ENCODE measurements around the gene ORAI2. TPM values are rescaled to one million over a fixed set of nuclear protein-coding genes. Genes with fewer than 3 reads are reported as not detected.
A peak's percentile ranks its signal among the peaks of the same experiment; 100 is the strongest.

ORAI2 gene
- total RNA-seq, 4 donors from 2014 or later: 3.1 to 99.9 (median 11.0) TPM

- Histone ChIP-seq H3K4me1 (peaks cover 14 to 37% (median 26%) of the 10 kb centered on the region in 4 donors), H3K4me3 (no peak overlapping the region), H3K36me3 (no peaks in the 10 kb centered on the region), H3K9me3 (no peaks in the 10 kb centered on the region), H3K27me3 (no peaks in the 10 kb centered on the region), H3K27ac (no peak overlapping the region)
- in situ Hi-C loops (cut with MboI; ENCODE audit: low pct_ligation_motif_present in 1 of 4, low pct_unique_long_range_greater_than_20kb in 1 of 4, low sequenced_read_pairs in 3 of 4): loop anchor here in 1 of 4 donors (10.0 kb wide), 1 partner anchor 63 kb away; no protein-coding TSS in a partner anchor
- WGBS, 2 donors (ENCODE audit: low coverage in 1 of 2): 90% methylated on average over 13 of the region's 24 CpGs; no CpG with 5 or more reads in 1 of the 2 donors
- no peak for TF ChIP-seq POLR2AphosphoS5 (IDR thresholded peaks at IDR 0.05)
- no peak for TF ChIP-seq EP300 (IDR thresholded peaks at IDR 0.05; ENCODE audit: low read depth)
- no peak for TF ChIP-seq POLR2A (IDR thresholded peaks at IDR 0.05)
- TF ChIP-seq, protein P1, sequence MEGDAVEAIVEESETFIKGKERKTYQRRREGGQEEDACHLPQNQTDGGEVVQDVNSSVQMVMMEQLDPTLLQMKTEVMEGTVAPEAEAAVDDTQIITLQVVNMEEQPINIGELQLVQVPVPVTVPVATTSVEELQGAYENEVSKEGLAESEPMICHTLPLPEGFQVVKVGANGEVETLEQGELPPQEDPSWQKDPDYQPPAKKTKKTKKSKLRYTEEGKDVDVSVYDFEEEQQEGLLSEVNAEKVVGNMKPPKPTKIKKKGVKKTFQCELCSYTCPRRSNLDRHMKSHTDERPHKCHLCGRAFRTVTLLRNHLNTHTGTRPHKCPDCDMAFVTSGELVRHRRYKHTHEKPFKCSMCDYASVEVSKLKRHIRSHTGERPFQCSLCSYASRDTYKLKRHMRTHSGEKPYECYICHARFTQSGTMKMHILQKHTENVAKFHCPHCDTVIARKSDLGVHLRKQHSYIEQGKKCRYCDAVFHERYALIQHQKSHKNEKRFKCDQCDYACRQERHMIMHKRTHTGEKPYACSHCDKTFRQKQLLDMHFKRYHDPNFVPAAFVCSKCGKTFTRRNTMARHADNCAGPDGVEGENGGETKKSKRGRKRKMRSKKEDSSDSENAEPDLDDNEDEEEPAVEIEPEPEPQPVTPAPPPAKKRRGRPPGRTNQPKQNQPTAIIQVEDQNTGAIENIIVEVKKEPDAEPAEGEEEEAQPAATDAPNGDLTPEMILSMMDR (IDR thresholded peaks at IDR 0.05): no peak
- no peak for DNase-seq
- intact Hi-C loops (cut with DNase I; ENCODE audit: low total_unique reads): no loop called here
Measured at GRCh38 chr7:102467581-102468477, 34.5 kb downstream of the ORAI2 start.

- intact Hi-C loops (cut with DNase I; ENCODE audit: low total_unique reads) (no loop called here), in situ Hi-C loops (cut with MboI; ENCODE audit: low pct_ligation_motif_present in 1 of 4, low pct_unique_long_range_greater_than_20kb in 1 of 4, low sequenced_read_pairs in 3 of 4) (loop anchor here in 1 of 4 donors (10.0 kb wide), 1 partner anchor 64 kb away; no protein-coding TSS in a partner anchor)
- no peaks in the 10 kb centered on the region for H3K9me3 ChIP-seq
- H3K4me3 ChIP-seq: no peak overlapping the region
- no peak for DNase-seq
- H3K27me3 ChIP-seq: no peaks in the 10 kb centered on the region
- no peak overlapping the region for H3K27ac ChIP-seq
- WGBS, 2 donors (ENCODE audit: low coverage in 1 of 2): 79 to 89% methylated on average over 8 to 40 of the region's 40 CpGs
- H3K36me3 ChIP-seq: peaks cover 0 to 7% (median 0%) of the 10 kb centered on the region in 4 donors
- H3K4me1 ChIP-seq: peaks cover 10 to 33% (median 23%) of the 10 kb centered on the region in 4 donors
- TF ChIP-seq POLR2A (IDR thresholded peaks at IDR 0.05) (no peak), POLR2AphosphoS5 (IDR thresholded peaks at IDR 0.05) (no peak), EP300 (IDR thresholded peaks at IDR 0.05; ENCODE audit: low read depth) (no peak)
- TF ChIP-seq, protein P1 (IDR thresholded peaks at IDR 0.05): no peak
Measured at GRCh38 chr7:102468478-102469350, 35.3 kb downstream of the ORAI2 start.

DNA sequence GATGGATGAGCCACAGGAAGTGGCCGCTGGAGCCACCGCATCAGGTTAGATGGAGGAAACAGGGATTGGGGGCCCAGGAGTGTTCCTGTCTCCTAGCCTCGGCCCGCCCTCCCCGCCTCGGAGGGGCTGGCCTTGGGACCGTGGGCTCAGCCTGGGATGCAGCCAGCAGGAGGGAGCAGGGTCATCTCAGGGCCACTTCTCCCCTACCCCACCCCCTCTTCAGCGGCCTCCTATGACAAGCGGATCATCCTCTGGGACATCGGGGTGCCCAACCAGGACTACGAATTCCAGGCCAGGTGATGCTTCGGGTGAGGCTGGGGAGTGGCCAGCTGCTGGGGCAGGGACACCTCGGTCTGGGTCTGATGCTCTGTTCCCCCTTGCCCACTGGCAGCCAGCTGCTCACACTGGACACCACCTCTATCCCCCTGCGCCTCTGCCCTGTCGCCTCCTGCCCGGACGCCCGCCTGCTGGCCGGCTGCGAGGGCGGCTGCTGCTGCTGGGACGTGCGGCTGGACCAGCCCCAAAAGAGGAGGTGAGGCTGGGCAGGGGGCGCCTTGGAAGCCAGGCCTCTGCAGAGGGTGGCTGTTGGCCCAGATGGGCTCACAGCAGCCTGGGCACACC, 36.1 kb downstream of the ORAI2 start:
- Histone ChIP-seq H3K27ac (peak overlapping the region in 2 of 4 donors; percentile 7 to 65), H3K27me3 (no peaks in the 10 kb centered on the region), H3K36me3 (peaks cover 0 to 7% (median 0%) of the 10 kb centered on the region in 4 donors), H3K4me1 (peaks cover 6 to 28% (median 18%) of the 10 kb centered on the region in 4 donors), H3K9me3 (no peaks in the 10 kb centered on the region), H3K4me3 (no peak overlapping the region)
- no peak for DNase-seq
- 94% methylated on average over 21 of the region's 24 CpGs; no CpG with 5 or more reads in 1 of the 2 donors for WGBS, 2 donors (ENCODE audit: low coverage in 1 of 2)
- in situ Hi-C loops (cut with MboI; ENCODE audit: low pct_ligation_motif_present in 1 of 4, low pct_unique_long_range_greater_than_20kb in 1 of 4, low sequenced_read_pairs in 3 of 4): loop anchor here in 1 of 4 donors (10.0 kb wide), 1 partner anchor 65 kb away; no protein-coding TSS in a partner anchor
- TF ChIP-seq EP300 (IDR thresholded peaks at IDR 0.05; ENCODE audit: low read depth) (no peak), POLR2AphosphoS5 (IDR thresholded peaks at IDR 0.05) (no peak), POLR2A (IDR thresholded peaks at IDR 0.05) (no peak)
- TF ChIP-seq, protein P1 (IDR thresholded peaks at IDR 0.05): no peak
- intact Hi-C loops (cut with DNase I; ENCODE audit: low total_unique reads): no loop called here
